ENCODE data around the gene BANF1.
"Not testable (repeated sequence)": the region's sequence is repeated elsewhere in the genome, so short reads cannot be mapped to it uniquely, and the experiment has no call there.

The BANF1 gene

DNA sequence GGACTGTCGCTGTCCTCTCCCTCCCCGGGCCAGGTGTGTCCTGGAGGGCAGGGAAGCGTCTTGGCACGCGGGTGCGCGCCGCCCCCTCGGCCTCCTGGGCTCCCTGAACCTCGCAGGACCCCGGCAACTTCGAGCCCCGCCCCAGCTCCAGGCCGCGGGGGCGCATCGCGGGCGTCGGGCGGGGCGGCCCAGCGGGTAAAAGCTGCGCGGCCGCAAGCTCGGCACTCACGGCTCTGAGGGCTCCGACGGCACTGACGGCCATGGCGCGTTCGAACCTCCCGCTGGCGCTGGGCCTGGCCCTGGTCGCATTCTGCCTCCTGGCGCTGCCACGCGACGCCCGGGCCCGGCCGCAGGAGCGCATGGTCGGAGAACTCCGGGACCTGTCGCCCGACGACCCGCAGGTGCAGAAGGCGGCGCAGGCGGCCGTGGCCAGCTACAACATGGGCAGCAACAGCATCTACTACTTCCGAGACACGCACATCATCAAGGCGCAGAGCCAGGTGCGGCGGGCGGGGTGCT is 9.5 kb downstream of the BANF1 start, which contains the start of gene CST6:
CST6 (plus strand) TSS at position 224 of the 519 bp plus-strand sequence; CDS start at position 261, 37 bp downstream.
- no peak for DNase-seq

DNA sequence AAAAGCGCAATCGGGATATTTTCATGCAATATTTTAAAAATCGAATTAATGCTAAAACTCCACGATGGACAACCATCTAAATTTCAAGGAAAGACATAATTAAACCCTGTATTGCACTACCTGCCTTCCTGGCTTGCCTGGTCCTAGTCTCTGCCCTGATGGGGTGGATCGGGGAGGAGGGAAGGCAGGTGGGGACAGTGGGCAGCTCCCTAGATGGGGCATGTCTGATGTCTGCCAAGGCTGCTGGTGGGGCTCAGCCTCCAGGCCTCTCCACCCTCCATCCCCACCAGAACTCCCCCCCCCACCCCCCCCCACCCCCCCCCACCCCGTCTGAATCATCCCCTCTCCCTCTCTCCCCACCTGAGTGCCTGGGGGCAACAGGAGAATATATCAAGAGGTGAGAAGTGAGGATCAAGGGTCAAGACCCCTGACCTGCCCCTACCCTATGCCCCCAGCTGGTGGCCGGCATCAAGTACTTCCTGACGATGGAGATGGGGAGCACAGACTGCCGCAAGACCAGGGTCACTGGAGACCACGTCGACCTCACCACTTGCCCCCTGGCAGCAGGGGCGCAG is 10.2 kb downstream of the BANF1 start:
- no peak for DNase-seq

DNA sequence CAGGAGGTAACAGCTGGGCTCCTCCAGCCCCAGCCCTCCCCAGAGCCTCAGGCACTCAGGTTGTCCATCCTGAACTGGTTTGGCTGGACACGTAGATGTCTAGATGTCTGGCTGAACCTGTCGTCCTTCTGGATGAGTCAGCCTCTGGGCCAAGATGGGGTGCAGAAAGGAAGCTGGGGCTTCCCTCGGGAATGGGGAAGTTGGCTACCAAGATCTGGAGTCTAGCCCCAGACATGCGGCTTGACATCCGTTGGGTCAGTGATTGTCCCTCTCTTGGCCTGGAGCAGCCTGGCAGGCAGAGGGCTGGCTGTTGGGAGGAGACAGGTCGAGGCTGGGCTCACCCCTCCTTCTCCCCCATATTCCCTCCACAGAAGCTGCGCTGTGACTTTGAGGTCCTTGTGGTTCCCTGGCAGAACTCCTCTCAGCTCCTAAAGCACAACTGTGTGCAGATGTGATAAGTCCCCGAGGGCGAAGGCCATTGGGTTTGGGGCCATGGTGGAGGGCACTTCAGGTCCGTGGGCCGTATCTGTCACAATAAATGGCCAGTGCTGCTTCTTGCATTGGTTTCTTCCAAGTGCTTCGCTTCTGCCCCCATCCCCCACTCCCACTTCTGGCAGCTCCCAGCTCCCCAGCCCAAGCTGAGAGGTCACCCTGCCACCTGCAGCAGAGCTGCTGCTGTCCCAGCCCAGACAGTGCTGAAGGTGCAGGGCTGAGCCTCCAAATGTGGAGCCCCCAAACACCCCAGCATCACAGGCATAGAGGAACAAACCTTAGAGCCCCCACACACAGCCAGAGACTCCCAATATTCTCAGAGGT is 10.9 kb downstream of the BANF1 start:
- no peak for DNase-seq

DNA sequence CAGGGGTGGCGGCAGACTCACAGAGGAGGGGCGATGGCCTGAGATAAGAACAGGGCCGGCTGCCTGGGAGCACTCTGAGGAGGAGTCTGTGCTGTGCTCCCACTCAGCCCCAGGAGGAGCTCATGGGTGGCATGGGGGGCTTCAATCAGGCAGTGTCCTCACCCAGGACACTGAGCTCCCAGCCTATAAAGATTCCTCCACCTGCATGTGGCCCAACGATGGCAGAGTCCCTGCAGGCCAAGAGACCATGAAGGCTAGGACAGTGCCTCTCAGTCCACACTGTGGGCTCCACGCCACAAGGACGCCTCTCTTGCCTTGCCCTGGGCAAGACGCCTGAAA is 11.4 kb downstream of the BANF1 start:
- no peak for DNase-seq

DNA sequence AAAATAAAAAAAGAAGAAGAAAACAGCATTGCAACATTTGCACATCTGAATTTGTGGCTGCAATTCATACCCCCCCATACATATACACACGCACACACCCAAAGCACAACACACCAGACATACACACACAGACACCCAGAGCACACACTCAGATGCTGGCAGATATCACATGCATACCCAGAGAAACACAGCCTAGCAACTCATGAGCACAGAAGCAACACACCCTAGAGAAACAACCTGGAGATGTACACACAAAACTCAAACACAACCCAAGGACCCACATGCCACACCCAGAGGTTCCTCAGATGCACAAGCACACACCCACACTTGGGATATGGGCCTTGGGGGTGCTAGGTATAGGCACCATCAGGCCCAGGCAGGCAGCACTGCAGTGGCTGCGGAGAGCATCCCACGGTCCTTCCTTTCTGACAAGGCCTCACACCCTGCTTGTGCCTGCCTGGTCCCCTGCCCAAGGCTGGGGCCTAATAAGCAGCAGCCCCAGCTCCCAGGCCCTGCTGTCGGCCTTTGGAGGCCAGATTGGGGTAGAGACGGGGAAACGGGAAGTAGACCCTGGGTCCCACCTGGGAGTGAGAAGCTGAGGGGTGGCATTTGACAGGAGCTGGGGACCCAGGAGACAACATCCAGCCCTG is 12.6 kb downstream of the BANF1 start:
- DNase-seq = no peak

DNA sequence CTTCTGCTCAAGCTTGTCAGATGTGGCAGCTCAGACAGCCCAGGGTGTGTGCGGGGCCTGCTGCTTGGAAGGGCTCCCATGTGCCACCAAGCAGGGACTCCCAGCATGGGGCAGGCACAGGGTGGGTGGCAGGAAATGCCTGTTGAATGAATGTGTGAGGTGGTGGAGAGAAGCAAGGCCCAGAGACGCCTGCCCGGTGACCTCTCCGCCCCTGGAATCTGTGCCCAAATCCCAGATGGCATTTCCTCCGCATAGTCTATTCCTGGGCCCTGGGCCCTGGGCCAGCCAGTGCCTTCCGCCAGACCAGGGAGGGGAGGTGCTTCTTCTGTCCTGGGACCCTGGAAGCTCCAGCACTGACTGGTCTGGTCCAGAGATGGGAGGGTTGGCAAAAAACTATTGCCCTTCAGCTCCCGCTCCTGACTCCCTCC is 13.2 kb downstream of the BANF1 start:
- DNase-seq = no peak

DNA sequence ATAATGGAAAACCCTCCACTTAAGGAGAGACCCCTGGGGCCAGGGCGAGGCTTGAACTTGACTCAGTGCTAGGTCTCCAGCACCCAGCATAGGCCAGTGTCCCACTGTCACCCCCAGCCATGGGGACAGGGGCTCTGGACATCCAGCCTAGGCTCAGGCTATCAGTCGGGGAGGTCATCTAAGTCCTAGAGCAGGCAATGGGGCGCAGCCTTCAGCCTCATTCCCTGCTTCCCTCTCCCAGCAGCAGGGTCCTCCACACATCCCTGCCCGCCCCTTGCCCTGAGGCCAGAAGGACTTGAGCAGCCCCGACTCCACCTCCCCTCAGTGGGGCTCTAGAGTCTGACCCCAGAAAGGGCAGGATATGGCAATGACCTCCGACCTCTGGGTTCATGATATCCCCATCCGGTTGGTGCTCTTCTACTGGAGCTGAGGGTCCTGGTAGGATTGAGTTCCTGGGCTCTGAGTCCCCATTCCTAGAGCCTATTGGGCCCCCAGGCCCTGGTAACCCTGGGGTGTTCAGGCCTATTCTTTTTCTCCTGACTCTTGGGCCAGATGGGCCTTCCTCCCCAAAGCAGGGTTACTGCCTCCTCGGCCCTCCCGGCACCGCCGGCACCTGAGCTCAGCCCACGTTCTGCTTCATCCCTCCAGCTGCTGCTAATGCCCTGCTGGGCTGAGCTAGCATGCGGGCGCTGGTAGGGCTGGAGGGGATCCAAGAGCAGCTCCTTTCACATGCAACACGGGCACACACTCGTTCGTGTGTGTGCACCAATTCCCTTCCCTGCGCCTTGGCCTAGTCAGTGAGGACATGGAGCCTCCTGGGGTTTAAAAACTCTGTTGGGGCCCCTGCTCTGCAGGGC is 13.9 kb downstream of the BANF1 start:
- no peak for DNase-seq

DNA sequence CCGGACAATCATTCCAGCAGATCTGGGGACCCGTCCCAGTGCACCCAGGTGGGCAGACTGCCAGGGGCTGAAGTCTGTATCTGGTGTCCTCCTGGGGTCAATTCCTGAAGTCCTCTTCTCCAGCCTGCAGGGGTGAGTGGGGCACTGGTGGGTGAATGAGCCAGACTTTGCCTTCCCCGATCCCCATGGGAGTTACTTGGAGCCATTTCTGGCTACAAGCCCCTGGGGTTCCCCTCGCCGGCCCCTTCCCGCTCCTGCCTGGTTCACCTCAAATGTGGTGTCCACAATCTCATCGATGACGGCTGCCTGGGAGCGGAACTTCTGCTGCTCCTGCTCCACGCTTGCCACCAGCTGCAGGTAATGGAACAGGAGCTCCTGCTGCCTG is 14.5 kb downstream of the BANF1 start:
- no peak for DNase-seq

DNA sequence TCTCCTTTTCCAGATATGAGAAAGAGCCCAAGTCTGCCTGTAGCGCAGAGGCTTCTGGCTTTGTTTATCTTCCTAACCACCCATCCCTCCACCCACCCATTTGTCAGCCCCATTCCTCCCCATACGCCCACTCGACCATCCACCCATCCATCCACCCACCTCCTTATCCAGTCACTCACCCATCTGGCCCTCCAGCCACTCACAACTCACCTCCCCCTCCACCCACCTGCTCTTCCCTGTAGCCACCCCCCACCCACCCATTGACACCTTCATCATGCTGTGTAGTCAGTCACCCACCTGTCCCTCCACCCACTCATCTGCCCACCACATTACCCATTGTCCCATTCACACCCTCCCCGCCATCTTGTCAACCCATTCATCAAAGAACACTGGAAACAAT is 15.0 kb downstream of the BANF1 start:
- DNase-seq = no peak

DNA sequence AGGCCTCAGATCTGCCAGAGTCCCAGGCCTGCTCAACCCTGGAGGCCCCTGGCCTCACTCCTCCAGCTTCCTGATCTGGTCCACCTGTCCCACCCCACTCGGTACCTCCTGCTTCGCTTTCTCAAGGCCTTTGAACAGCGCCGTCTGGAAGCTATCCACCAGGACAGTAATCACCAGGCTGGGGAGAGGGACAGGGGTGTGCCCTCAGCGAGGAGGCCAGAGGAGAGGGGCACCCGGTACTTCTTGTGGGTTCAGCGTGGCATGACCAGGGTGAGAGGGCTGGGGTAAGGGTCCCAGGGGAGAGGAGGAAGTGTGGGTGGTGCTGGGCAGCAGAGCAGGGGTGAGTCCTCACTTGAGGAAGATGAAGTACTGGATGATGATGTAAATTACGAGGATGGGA is 17.9 kb downstream of the BANF1 start:
- no peak for DNase-seq

DNA sequence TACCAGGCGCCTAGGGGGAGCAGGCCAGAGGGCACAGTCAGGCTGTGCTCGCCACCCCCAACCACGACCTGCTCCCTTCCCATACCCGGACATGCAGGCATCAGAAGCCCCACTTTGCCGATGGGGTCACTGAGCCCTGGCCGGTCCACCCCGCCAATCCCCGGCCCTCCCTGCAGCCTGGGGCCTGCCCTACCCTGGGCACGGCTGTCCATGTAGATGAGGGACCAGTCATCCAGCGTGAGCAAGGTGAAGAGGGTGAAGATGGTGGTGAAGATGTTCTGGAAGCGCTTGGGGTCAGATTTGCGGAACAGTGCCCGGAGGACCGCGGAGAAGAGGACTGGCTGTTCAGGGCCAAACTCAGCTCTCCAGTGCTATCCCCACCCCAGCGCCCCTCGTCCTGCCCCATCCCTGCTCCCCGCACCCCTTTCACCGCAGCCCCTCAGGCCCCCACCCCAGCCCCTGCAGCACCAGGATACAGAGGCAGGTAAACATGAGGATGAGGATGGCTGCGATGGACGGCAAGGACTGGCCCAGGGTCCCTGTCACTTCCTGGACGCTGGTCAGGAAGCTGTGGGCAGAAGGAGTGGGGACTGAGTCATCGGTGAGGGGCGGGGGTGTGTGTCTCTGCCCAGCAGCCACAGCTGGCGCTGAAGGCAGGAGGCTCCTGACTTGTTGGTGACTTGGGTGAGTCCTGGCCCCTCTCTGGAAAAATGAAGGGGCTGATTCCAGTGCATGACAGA is 18.5 kb downstream of the BANF1 start:
- DNase-seq = peak; percentile 39

DNA sequence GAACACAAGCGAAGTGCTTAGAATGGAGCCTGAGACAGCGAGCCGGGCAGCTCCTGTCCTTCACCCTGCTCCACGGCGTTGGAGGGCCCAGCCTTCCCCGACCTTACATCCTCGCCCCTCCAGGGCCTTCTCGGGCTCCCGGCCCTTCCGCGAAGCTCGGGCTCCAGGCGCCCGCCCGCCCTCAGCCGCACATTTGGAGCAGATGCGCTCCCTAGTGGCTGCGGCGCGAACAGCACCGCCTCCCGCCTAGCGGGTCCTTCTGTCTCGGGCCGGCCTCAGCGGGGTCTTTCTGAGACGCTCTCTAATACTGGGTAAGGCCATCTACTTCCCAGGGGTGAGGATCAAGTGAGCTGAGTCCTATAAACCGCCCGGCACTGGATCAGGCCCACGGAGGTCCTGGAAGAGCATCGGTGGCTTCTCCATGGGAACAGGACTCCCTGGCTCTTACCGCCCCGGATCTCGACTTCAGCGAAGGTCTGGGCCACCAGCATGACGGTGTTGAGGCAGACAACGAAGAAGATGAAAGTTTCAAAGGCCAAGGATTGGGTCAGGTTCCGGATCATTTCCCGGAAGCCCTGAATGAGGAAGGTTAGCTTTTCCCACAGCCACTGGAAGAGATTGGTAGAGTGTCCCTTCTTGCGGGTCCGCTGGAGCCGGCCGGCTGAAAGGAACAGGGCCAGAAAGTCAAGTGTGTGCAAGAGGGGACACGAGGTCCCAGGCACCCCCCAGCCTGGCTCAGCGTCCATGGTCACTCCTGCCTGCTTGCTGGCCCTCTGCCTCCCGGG is 20.3 kb downstream of the BANF1 start:
- peak; percentile 76 for DNase-seq

DNA sequence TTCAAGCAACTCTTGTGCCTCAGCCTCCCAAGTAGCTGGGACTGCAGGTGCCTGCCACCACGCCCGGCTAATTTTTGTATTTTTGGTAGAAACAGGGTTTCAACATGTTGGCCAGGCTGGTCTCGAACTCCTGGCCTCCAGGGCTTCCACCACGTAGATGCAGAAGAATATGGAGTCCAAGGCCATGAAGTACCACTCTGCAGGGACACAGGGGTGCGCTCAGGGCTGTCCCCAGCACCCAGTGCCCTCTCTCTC is 20.8 kb downstream of the BANF1 start:
- not testable (repeated sequence) for DNase-seq

DNA sequence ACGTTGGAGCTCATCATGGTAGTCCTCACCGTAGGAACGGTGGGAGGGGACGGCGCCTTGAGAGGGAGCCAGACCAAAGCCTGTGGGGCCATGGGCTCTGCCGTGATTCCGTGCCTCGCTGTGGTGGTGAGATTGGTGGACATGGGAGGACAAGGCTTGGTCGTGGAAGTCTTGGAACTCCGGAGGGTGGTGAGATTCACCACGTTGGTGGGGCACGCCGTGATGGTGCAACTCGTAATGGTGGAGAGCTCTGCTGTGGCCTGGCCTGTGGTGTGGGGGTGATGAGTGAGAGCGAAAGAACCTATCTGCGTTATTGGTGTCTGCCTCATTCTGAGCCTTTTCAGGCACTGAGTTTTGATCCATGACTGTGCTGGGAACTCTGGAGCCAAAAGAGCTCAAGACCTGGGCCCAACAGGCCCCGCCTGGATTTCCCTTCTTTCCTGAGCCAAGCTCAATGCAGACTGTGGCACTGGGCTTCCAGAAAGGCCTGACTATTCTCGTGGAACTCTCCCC is 23.8 kb downstream of the BANF1 start, which contains the start of gene CATSPER1:
CATSPER1 (minus strand) TSS at position 463 of the 513 bp plus-strand sequence; CDS start at position 363, 100 bp downstream.
- DNase-seq = no peak

DNA sequence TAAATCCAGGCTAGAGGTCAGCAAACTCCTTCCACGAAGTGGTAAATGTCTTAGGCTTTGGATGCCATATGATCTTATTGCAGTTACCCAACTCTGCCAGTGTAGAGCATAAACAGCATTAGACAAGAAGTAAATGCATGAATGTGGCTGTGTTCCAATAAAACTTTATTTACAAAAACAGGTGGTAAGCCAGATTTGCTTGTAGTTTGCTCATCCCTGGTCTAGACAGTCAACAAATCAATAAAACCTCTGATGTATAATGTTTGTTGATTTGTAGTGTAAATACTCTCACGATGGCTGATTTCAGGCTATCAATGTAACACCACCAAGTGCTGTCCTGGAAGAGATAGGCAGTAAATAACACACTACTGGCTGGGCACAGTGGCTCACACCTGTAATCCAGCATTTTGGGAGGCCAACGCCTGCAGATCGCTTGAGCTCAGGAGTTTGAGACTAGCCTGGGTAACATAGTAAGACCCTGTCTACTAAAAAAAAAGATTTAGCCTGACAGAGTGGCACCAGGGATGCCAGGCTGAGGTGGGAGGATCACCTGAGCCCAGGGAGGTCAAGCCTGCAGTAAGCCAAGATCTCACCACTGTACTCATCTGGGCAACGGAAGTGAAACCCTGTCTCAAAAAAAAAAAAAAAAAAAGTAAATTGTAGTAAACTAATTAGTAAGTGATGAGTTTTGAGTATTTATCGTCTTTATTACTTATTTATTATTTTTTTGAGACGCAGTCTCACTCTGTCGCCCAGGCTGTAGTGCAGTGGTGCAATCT is 30.8 kb downstream of the BANF1 start:
- DNase-seq = no peak

DNA sequence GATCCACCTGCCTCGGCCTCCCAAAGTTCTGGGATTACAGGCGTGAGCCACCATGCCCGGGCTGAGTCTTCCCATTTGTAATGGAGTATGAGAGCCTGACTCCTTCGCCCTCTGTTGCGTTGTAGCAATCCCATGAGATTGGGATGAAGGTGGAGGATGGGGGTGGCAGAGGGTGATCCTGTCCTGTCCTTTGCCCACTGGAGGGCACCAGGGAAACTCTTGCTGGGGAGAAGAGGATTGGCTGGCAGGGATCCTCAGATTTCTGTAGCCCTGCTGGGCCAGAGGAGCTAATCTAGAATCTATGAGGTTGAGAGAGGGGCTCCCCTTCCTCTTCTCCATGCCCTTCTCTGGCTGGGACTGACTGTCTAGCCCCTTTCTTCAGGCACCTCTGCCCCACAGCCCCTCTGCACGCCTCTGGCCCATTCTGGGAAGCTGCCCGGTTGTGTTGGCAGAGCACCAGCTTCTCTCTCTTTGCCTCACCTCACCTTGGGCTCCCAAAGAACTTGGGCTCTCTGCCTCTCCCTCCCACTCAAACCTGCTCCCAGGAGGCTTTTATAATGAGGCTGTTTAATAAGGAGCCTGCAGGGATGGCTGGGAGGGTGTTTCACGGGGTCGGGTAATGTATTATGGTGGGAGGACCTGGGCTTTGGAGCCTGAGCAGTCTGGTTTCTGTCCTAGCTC is 33.5 kb downstream of the BANF1 start:
- DNase-seq = no peak

DNA sequence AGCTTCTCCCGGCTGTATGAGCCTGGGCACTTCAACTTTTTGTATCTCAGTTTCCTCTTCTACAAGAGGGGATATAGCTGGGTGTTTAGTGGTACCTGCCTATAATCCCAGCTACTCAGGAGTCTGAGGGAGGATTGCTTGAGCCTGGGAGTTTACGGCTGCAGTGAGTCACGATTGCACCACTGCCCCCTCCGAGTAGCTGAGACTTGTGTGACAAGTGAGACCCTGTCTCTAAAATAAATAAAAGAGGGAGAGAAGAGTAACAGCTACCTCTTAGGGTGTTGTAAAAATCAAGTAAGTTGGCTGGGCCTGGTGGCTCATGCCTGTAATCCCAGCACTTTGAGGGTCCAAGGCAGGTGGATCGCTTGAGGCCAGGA is 34.0 kb downstream of the BANF1 start:
- no peak for DNase-seq

DNA sequence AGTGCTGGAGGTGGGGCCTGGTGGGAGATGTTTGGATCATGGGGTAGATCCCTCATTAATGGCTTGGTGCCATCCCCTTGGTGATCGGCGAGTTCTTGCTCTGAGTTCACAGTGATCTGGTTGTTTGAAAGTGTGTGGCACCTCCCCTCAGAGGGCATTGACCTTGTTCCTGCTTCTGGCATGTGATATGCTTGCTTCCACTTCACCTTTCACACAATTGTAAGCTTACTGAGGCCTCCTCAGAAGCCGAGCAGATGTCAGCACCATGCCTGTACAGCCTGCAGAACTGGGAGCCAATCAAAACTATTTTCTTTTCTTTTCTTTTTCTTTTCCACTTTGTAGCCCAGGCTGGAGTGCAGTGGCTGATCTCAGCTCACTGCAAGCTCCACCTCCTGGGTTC is 35.0 kb downstream of the BANF1 start:
- DNase-seq = no peak

DNA sequence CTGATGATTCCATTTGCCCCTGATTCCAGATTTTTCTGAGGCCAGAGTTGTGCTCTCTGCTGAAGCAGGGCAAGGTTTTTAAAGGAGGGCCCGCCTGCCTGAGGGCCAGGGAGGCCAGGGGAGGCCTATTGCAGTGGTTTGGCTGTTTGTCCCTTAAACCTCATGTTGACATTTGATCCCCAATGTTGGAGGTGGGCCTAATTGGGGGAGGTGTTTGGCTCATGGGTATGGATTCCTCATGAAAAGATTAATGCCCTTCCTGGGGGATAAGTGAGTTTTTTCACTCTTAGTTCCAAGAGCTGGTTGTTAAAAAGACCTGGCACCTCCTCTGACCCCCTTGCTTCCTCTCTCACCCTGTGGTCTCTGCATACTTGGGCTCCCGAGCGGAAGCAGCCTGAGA is 37.5 kb downstream of the BANF1 start:
- DNase-seq = no peak
